Cardiac muscle cell (in vitro differentiated cells and primary cell): ENCODE measurements around the gene ZNF555. TPM values are rescaled to one million over a fixed set of nuclear protein-coding genes. Genes with fewer than 3 reads are reported as not detected.

Experiments used
- DNase-seq, 2 donors: peaks; one replicate each; pipeline versions ENCODE4 v3.0.0 to v3.0.0-alpha.2; 2010 to 2017; ENCODE audit warnings: low read depth in 1 of 2, low spot score in 1 of 2
- H3K27ac ChIP-seq: fragments of 200-600 bp; sonication (generic); 2 replicates; pipeline ENCODE4 v1.5.1; 2016
- H3K27me3 ChIP-seq: fragments of 200-600 bp; sonication (generic); 2 replicates; pipeline ENCODE4 v1.6.0; 2016; ENCODE audit warnings: control low read depth
- H3K36me3 ChIP-seq: fragments of 200-600 bp; sonication (generic); 2 replicates; pipeline ENCODE4 v1.5.1; 2016; ENCODE audit warnings: control low read depth
- H3K4me1 ChIP-seq: fragments of 200-600 bp; sonication (generic); 2 replicates; pipeline ENCODE4 v1.8.1; 2017; ENCODE audit warnings: low read depth, mild to moderate bottlenecking, mixed run types
- H3K4me3 ChIP-seq: fragments of 200-600 bp; sonication (generic); 2 replicates; pipeline ENCODE4 v1.5.1; 2016; ENCODE audit warnings: mild to moderate bottlenecking
- H3K9me3 ChIP-seq: fragments of 200-600 bp; sonication (generic); 2 replicates; pipeline ENCODE4 v1.5.1; 2017; ENCODE audit warnings: low read depth, mild to moderate bottlenecking, control low read depth
- CTCF ChIP-seq: IDR thresholded peaks from 2 replicates; pipeline ENCODE4 v1.5.1; 2012; ENCODE audit warnings: low read depth, mild to moderate bottlenecking, low read length
- polyA plus RNA-seq: library from polyadenylated mRNA; unstranded; fragments of >200 nt; fragmentation: Nextera tagmentation; extraction: Ambion mirVana; gene quantifications from 2 replicates; pipeline ENCODE4 v1.2.1, GENCODE V29; 2016
- total RNA-seq: library from RNA; depleted of rRNA; stranded (reverse); fragments of >200 nt; gene quantifications from 2 replicates; pipeline ENCODE4 v1.2.3, GENCODE V29; 2016

ZNF555 gene
- total and polyA plus RNA-seq, 2 experiments from 2014 or later, result 9.0 to 9.5 TPM

- no peak for TF ChIP-seq CTCF
- no peaks in the 10 kb centered on the region for H3K9me3 ChIP-seq
- DNase-seq, result no peak
- H3K27me3 ChIP-seq, result no peaks in the 10 kb centered on the region
- H3K36me3 ChIP-seq, result peaks cover 24% of the 10 kb centered on the region
- no peaks in the 10 kb centered on the region for H3K4me1 ChIP-seq
- no peak overlapping the region for H3K27ac ChIP-seq
- H3K4me3 ChIP-seq, result no peak overlapping the region
Observed at GRCh38 chr19:2805261-2805900, 35.9 kb upstream of the ZNF555 start.

GRCh38 chr19:2805991-2806649 lies 35.2 kb upstream of the ZNF555 start:
- Histone ChIP-seq H3K9me3 (no peaks in the 10 kb centered on the region), H3K27me3 (no peaks in the 10 kb centered on the region), H3K36me3 (peaks cover 22% of the 10 kb centered on the region), H3K27ac (no peak overlapping the region), H3K4me3 (no peak overlapping the region), H3K4me1 (no peaks in the 10 kb centered on the region)
- TF ChIP-seq CTCF, result no peak
- no peak for DNase-seq

GRCh38 chr19:2806736-2807378 lies 34.4 kb upstream of the ZNF555 start:
- H3K4me1 ChIP-seq, result no peaks in the 10 kb centered on the region
- no peaks in the 10 kb centered on the region for H3K9me3 ChIP-seq
- H3K27me3 ChIP-seq, result no peaks in the 10 kb centered on the region
- no peak for DNase-seq
- no peak for TF ChIP-seq CTCF
- no peak overlapping the region for H3K27ac ChIP-seq
- H3K4me3 ChIP-seq, result no peak overlapping the region
- H3K36me3 ChIP-seq, result peaks cover 25% of the 10 kb centered on the region

GRCh38 chr19:2807379-2808128 lies 33.7 kb upstream of the ZNF555 start:
- H3K4me1 ChIP-seq, result no peaks in the 10 kb centered on the region
- H3K9me3 ChIP-seq, result no peaks in the 10 kb centered on the region
- no peak for TF ChIP-seq CTCF
- DNase-seq, result no peak
- peaks cover 25% of the 10 kb centered on the region for H3K36me3 ChIP-seq
- H3K4me3 ChIP-seq, result no peak overlapping the region
- H3K27ac ChIP-seq, result no peak overlapping the region
- no peaks in the 10 kb centered on the region for H3K27me3 ChIP-seq

GRCh38 chr19:2808129-2808941 lies 32.9 kb upstream of the ZNF555 start:
- no peak for DNase-seq
- H3K4me3 ChIP-seq, result no peak overlapping the region
- H3K9me3 ChIP-seq, result no peaks in the 10 kb centered on the region
- H3K27ac ChIP-seq, result no peak overlapping the region
- TF ChIP-seq CTCF, result no peak
- peaks cover 25% of the 10 kb centered on the region for H3K36me3 ChIP-seq
- H3K4me1 ChIP-seq, result no peaks in the 10 kb centered on the region
- no peaks in the 10 kb centered on the region for H3K27me3 ChIP-seq
